Measurements from ENCODE around the gene AGAP1.

Gene AGAP1

GRCh38 chr2:235781775-235782174 lies 287.9 kb downstream of the AGAP1 start:
- DNase-seq, result no peak

- no peak for DNase-seq
Observed at GRCh38 chr2:235784788-235785187, 290.9 kb downstream of the AGAP1 start.

DNA sequence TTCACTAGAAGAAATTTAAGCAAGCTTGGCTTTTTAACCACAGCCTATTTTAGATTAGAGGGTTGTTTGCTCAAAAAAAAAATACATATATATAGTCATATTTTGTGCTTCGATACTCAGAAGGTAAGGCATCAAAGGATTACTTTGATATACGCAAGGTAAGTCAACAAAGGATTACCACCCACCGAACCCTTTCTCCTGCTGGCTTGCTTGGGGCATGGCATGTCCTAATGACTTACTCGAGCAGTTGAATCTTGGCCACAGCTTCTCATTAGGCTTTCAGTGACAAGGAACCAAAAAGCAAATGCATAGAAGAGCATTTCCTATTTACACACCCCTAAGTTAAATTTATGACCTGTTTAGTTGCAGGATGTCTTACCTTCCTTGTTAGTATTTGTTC lies 295.7 kb downstream of the AGAP1 start:
- no peak for DNase-seq

DNA sequence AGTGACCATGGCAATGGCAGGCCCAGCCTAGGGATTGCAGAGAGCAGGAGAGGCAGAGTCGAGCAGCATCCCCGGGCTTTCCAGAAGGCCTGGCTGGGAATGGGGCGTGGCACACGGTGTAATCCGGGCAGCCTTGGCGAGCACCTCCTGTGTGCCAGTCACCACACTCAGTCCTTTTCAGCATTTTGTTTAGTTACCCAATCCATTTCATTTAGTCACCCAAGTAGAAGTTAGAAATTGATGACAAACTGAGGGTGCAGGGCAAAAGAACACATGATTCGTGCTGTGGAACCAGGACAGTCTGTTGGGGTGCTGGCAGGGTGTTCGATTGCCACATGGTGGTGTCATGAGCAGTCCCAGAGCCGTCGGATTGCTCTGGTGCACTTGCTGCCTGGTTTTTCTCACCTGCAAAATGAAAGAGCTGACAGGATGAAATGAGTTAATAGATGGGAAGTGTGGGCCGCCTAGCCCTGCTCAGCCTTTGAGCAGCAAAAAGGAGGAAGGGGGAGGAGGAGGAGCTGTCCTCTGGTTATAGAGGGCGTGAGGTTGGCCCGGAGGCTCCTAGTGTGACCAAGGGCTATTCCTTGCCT lies 299.4 kb downstream of the AGAP1 start:
- peak; percentile 14 for DNase-seq

DNA sequence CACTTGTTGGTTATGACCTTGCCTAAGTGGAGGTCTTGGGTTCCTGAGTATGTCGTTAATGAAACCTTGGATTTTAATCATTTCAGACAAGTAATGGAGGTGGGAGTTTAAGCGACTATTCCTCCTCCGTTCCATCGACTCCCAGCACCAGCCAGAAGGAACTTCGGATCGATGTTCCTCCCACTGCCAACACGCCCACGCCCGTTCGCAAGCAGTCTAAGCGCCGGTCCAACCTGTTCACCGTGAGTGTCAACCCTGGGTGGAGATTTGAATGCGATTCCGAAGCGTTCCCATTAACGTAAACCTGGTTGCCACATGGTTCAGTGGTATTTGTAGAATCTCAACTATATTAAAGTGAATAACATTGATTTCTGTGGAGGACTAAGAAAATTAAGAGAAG lies 305.4 kb downstream of the AGAP1 start:
- no peak for DNase-seq

DNA sequence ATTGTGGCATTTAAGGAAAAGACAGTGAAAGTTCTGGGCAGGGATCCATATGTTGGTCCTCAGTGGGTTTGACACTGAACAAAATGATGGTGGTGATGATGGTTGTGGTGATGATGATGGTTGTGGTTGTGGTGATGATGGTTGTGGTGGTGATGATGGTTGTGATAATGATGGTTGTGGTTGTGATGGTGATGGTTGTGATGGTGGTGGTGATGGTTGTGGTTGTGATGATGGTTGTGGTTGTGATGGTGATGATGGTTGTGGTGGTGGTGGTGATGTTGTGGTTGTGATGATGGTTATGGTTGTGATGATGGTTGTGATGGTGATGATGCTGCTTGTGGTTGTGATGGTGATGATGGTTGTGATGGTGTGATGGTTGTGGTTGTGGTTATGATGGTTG lies 308.7 kb downstream of the AGAP1 start:
- DNase-seq, result no peak

DNA sequence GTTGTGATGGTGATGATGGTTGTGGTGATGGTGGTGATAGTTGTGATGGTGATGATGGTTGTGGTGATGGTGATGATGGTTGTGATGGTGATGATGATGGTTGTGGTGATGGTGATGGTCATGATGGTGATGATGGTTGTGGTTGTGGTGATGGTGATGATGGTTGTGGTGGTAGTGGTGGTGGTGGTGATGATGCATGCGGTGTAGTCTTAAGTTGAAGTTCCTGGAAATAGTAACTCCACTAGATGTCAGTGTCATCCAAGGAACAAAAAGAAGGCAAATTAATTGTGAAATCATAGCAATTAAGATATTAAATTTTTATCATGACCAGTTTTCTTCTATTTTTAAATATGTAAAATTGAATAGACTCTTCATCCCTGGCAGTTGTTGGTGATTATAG lies 309.2 kb downstream of the AGAP1 start:
- DNase-seq, result peak; percentile 0

GRCh38 chr2:235804676-235805075 lies 310.8 kb downstream of the AGAP1 start:
- no peak for DNase-seq

DNA sequence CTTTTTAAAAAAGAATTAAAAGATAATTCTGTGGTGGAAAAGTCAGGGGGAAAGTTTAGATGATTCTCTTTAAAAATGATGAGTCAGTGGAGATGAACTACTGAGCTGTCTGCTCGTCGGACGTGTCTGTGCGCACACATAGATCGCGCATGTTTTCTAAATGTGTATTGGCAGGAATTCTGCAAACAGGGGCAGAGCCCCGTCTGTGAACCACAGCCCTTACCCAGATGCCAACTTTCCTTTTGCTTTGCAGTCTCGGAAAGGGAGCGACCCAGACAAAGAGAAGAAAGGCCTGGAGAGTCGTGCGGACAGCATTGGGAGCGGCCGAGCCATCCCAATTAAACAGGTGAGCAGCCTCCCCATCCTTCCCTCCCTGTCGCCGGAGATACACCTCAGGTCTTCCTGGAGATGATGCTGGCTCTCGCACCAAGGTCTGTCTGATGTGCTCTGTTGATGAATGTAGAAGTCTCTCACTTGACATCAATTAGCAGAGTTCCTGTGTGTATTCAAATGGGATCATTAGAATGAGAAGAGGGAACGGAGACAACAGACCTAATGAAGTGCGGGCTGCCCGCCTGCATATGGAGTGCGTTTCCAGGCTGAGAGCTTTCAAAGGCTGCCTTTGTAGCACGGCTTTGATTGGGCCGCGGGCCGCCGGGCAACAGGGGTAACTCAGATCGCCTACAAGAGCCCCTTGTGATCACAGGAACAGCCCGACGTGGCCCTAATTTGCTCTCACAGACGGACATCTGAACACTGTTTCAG lies 313.3 kb downstream of the AGAP1 start:
- DNase-seq, result no peak

- no peak for DNase-seq
Observed at GRCh38 chr2:235808366-235808765, 314.5 kb downstream of the AGAP1 start.

DNA sequence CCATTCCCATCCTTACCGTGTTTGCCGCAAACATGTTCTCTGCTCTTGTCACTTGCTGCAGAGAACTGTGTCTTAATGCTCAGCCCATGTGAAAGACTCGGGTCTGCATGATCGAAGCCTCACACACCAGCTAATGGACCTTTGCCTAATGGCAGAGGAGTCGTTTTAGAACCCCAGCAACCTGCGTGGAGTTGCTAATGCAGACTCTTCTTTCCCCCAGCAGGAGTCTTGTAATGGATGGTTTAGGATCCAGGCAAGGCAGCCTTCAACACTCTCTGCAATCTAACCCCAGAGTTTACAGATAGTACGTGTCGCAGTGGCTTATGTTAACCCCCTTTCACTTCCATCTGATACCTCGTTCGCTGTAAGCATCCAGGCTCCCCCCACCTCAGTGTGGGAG lies 316.4 kb downstream of the AGAP1 start:
- DNase-seq, result no peak

- no peak for DNase-seq
Observed at GRCh38 chr2:235810846-235811245, 317.0 kb downstream of the AGAP1 start.

DNA sequence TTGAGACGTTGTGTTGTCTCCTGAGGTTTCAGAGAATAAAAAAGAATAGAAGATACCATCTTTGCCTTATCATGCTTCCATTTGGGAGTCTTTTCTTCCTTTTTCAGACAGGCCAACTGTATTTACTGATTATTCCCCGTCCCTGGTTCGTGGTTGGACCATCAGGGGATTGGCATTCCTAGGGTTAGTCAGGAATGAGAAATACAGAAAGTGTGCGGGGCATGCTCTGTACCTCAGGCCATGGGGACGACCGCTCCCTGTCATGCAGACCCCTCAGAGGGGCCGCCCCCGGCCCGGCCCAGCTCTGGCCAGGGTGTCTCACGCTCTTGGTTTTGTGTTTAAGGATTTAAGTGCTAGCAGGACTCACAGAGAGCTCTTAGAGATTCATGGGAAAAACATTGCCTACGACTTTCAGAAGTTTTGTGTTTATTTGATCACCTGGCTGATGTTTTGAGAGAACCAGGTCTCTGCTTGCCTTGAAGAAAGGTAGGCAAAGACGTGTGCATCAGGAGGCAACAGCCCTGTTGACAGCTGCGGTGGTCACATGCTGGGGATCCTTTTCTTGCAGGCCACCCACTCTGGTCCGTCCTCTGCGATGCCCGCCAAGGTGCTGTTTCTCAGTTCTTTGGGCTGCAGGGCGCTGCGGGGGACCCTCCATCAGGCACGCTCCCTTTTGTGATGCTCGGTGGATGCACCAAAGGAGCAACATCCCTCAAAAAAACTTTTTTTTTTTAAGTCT lies 317.8 kb downstream of the AGAP1 start:
- no peak for DNase-seq

GRCh38 chr2:235812185-235812665 lies 318.4 kb downstream of the AGAP1 start:
- DNase-seq, result no peak

- no peak for DNase-seq
Observed at GRCh38 chr2:235813398-235813797, 319.6 kb downstream of the AGAP1 start.

DNA sequence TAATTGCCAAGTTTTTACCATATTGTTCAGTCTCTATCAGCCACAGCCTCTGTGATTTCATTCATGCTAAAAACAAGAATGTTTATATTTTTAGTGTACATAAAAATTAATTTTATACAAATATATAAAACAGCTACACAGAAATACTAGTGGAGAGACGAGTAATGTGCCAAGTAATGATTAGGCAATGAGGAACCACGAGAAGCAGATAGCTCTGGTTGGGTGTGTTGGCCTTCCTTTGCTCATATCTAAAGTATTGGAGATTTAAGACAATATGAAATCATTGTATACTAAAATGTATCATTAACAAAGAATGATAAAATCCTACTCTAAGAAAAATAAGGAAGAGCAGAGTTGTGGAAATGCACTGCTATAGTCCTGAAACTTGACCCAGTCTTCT lies 326.7 kb downstream of the AGAP1 start:
- no peak for DNase-seq

DNA sequence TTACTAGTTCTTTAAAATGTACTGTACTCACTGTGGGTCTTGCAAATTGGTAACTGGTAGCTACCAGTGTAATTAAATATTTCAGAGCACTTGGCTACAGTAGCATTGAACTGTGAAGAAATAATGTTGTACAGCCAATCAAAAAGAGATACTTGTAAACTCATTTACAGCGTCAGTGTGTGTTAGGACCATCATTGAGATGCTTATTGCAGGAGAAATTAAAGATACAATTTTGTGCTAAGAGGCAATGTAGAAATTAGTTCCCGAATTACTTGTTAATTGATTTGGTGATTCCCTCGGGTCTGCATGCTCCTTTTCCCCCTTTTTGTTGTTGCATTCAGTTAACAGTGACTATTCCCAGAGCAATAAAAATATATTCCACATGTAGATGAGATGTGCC lies 330.5 kb downstream of the AGAP1 start:
- no peak for DNase-seq

GRCh38 chr2:235825946-235826345 lies 332.1 kb downstream of the AGAP1 start:
- no peak for DNase-seq

- no peak for DNase-seq
Observed at GRCh38 chr2:235826826-235827225, 333.0 kb downstream of the AGAP1 start.

DNA sequence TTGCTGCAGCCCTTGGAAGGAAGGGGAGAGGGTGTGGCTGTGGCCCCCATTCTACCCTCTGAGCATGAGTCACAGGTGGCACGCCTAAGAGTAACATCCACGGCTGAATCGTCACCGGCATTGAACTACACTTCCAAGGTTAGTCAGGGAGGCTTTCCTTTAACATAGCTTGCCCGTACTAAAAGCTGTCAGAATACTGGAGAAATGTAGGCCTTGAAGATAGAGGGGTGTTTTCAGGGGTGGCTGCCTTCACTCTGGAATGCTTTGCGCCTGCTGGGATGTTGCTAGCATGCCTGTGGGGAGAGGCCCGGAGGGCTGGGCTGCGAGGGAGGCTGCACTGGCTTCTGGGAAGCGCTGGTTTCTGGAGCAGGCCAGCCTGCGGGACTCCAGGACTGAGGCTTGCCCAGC lies 333.7 kb downstream of the AGAP1 start:
- DNase-seq, result no peak

GRCh38 chr2:235829726-235830125 lies 335.9 kb downstream of the AGAP1 start:
- DNase-seq, result no peak

DNA sequence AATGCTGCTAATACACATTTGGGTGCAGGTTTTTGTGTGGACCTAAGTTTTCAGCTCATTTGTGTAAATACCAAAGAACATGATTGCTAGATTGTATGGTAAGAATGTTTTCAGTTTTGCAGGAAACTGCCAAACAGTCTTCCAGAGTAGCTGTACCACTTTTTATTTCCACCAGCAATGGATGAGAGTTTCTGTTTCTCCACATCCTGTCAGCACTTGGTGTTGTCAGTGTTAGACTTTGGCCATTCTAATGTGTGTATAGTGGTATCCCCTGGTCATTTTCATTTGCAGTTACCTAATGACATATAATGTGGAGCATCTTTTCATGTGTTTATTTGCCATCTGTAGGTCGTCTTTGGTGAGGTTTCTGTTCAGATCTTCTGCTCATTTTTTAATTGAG lies 337.9 kb downstream of the AGAP1 start:
- no peak for DNase-seq

DNA sequence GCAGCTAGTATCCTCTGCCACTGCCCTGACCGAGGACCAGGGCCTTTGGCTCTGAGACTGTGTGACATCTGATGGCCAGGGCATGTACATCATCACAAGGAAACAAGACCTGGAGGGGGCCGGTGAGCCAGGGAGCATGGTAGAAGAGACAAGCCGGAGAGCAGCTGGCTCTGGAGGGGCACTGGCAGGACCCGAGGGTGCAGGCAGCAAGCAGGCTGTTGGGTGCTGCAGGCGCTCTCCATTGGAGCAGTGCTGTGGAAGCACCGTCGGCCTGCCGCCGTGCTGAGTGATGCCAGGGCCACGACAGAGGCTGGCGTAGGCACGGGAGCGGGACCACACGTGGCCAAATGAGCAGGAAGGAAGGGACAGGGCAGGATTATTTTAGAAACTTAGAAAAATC lies 339.1 kb downstream of the AGAP1 start:
- DNase-seq, result no peak

GRCh38 chr2:235833971-235834620 lies 340.3 kb downstream of the AGAP1 start:
- no peak for DNase-seq
